HG02678 (cell line): ENCODE measurements around the gene PRKAR1B.

ENCODE experiments used
- ATAC-seq: cut with Tn5 transposase; IDR thresholded peaks from one replicate; pipeline ENCODE4 v1.9.1; 2021; ENCODE audit warnings: mild to moderate bottlenecking, moderate library complexity; ENCODE audit not compliant: unreplicated experiment

PRKAR1B gene

DNA sequence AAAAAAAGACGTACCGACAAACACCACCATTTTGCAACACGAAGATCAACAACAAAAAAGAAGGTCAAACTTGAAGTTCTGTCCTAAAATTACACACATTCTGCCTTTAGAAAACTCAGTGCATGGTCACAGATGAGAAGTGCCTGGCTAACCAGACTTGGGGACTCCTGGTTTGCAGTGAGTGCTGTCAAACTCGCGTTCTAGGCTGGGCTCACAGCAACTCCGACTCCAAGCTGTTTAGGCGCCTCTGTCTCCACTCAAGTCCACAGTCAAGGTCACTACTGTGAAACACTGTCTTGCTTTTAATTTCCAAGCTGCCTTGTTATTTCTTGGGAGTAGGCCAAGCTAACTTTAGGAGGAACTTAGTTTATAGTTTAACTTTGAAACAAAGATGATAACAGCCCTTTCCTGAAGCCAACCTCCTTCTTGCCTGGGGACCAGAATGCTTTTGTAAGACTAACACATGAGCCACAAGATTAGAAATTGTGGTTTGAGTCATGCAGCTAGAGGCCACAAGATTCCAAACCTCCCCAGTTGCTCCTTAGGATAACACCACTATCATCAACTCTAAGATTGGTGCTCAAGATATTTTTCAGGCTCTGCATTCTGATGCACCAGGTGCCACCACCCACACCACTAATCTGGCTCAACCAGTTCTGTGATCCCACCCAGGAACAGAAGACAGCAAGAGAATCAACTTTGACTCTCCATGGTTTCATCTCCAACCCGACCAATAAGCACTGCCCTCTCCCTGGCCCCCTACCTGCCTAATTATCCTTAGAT lies 1.7 kb downstream of the PRKAR1B start:
- ATAC-seq: no peak

DNA sequence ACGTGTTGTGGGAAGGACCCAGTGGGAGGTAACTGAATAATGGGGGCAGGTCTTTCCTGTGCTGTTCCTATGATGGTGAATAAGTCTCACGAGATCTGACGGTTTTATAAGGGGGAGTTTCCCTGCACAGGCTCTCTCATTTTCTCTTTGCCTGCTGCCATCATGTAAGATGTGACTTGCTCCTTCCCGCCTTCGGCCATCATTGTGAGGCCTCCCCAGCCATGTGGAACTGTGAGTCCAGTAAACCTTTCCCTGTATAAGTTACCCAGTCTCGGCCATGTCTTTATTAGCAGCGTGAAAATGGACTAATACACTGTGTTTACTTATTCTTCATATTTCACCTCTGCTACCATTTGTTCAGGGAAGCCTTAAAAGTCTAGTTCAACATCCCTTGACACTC lies 2.8 kb downstream of the PRKAR1B start:
- ATAC-seq: no peak

DNA sequence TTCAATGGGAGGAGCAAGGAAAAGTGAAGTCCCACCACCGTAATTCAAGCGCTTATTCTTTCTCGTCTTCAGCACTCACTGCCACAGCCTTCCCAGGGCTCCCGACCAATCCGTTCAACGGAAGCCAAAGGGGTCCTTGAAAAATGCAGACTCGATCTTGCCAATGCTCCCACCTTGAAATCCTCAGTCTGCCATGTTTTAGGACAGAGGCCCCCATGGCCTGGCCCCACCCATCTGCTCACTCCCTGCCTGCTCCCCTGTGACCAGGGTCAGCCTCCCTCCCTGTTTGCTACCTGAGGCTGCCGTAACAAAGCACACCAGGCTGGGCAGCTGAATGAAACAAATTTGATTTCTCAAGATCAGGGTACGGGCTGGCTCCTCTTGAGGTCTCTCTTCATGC lies 3.5 kb downstream of the PRKAR1B start:
- no peak for ATAC-seq

DNA sequence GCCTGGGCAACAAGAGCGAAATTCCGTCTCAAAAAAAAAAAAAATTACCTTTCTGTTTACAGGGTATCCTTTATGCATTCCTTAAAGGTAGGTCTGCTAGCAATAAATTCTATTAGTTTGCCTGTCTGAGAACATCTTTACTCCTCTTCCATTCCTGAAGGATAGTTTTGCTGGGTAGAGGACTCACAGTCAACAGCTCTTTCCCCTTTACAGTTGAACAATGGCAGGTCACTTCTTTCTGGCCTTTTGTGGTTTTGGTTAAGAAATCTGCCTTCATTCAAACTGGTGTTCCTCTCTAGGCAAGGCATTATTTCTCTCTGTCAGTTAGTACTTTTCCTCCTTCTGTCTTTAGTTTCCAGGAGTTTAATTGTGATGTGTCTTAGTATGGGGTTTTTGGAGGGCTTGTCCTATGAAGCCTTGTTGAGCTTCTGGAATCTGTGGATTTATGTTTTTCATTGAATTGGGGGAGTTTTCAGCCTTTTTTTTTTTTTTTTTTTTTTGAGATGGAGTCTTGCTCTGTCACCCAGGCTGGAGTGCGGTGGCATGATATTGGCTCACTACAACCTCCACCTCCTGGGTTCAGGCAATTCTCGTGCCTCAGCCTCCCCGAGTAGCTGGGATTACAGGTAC lies 5.3 kb downstream of the PRKAR1B start:
- ATAC-seq: no peak

DNA sequence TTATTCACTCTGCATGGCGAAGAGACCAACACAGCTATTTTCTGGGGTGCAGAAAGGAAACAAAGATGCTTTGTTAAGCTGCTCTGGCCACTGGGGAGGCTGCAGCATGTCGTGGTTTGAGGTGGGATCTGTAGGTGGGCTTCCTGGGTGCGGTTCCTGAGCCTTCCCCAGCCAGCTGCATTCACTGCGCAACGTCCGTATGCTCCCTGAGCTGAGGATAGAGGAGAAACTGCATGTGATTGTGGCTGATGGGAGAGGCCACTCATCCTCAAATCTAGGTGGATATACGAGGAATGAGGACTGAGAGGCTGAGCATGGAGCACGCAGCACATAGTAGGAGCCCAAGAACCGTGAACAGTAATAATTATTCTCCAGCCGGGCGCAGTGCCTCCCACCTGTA lies 10.4 kb downstream of the PRKAR1B start:
- ATAC-seq: no peak

DNA sequence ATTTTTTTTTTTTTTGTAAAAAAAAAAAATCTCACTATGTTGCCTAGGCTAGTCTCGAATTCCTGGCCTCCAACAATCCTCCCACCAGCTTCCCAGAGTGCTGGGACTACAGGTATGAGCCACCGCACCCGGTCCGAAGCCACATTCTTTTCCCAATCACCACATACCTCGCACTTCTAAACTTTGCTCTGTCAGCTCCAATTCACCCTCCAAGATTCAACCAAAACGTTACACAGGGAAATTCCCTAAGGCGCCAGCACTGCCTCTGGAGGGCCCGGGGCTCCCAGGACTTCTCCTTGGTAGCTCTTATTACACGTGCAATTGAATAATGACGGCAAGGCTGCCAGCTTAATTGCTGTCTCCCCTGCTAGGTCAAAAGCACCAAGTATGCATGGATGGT lies 10.9 kb downstream of the PRKAR1B start:
- no peak for ATAC-seq

DNA sequence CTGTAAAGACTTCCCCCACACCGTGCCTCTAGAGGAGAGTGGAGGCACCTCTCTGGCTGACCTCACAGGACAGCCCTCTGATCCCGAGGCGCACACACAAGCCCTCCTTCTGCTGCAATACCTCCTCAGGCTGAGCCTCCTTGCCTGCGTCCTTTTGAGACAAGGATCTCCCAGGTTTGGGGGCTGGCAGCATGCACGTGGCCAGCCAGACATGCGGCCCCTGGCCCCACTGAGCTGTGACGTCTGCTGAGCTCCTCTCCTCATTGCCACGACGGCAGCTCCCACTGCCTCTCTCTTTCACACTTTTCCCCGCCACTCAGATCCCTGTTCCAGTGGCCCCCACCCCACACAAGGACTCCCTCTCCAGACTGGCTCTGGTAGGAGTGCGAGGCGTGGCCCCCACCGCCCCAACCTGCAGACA lies 12.8 kb downstream of the PRKAR1B start:
- no peak for ATAC-seq

DNA sequence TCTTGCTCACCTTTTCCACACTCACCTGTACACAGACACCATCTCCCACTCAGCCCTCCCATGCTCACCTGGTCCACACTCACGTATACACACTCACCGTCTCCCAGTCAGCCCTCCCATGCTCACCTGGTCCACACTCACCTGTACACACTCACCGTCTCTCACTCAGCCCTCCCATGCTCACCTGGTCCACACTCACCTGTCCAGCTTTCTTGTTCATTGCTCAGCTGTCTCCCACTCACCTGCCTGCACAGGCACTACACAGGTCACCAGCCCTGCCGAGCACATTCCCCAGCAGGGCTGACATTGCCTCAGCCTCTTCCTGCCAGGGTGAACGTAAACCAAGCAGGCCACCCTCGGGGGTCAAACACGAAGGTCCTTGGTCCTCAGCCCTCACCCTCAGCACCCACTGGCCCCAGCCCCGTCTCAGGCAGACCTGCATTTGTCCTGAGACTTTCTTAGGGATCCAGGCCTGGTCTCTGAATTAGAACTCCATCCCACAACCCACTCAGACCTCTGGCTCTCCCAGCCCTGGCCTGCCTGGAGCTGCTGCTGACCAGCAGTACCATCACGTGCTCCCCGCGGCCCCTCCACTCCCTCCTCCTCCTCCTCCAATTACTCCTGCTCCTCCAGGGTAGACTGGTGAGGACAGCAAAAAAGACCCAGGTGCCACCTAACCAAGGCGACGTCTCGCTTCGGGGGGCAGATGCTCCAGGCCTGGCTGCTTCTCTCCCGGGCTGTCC lies 13.4 kb downstream of the PRKAR1B start:
- ATAC-seq: no peak

DNA sequence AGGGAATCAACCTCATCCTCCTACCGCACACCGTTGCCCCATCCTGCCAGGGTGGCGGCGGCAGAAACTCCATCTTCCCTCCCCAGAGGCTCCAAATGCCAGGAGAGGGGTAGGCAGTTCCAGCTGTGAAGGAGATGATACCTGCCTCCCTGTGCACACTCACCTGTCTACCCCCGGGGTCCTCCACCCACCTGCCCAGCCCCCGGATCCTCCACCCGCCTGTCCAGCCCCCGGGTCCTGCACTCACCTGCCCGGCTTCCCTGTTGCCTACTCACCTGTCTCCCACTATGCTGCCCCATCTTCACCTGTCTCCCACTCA lies 14.0 kb downstream of the PRKAR1B start:
- no peak for ATAC-seq

DNA sequence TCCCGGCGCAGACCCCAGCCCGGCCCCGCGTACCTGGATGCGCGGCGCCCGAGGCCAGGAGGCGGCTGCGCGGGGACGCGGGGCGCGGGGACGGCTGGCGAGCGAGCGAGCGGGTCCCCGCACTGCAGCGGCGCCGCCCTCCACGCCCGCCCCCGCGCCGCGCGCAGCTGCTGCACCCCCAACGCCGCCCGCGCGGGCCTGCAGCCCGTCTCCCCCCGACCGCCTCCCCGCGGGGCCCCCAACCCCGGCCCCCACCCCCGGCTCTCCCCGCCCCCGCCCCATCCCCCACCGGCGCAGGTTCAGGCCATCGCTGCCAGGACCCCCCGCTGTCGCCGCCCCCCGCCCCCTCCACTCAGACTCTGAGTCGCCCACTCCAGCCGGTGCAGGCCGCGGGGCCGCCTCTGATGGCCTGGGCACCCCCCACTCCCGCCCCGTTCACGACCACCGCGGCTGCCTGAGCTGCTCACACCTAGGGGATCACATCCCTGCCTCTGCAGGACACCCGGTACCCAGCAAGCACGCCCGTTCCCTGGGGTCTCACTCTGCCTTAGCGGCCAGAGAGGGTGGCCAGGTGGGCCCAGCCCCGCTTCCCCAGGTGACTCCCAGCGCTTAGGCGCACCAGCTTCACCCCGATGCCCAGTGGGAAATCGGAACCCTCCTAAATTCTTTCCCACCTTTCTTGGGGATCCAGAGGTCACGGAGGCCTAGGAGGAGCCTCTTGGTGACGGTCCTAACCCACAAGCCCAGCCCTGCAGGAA lies 14.5 kb downstream of the PRKAR1B start:
- ATAC-seq: no peak

DNA sequence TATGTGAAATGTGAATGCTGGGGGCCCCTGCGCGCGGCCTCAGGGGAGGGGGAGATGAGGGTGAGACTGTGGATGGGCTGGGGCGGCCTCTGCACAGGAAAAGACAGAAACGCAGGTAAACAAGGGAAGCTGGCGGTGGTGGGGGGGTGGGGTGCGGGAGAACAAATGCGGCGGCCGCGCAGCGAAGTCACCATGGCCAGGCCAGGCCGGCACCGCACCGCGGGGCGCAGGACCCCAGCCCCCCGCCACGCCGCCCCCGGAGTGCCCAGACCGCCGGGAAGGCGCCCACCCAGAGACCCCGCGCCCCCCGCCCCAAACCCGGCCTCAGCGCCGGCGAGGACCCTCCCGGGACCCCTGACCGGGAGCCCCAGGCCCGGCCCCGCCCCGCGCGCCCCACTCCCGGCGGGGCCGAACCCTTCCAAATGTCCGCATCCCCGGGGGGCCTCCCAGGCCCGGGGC lies 15.1 kb downstream of the PRKAR1B start:
- no peak for ATAC-seq

DNA sequence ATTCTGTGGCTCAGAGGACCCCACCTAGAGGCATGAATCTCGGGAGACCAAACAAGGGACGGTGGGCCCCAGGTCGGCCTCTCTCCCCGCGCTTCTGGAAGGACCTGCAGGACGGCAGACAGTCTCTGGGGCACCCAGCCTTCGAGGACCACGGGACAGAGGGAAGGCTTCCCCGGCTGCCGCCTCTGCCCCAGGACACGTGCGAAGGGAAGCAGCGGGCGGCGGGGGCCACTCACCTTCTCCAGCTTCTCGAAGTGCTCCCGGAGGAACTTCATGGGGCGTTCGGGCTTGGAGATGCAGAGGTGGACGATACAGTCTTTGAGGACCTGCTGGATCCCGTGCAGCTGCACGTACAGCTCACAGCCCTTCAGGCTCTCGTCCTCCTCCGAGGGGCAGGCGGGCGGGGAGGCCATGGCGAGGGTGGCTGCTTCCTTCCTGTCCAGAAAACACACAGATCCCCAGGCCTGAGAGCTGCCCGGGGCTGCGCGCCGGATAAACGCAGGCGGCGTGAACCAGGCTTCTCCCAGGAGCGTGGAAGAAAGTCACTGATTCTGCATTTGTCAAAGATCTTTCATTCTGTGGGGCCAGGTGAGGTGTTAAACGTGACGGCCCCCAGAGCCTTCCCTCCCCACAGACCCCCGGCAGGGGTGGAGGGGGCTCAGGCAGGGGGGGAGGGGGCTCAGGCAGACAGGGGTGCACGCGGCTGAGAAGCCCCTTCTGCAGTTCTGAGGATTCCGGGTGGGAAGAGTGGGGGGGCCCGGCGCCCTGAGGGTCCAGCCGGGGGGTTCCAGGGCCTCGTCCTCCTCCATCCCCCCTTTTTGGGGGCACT lies 15.8 kb downstream of the PRKAR1B start:
- ATAC-seq: no peak

DNA sequence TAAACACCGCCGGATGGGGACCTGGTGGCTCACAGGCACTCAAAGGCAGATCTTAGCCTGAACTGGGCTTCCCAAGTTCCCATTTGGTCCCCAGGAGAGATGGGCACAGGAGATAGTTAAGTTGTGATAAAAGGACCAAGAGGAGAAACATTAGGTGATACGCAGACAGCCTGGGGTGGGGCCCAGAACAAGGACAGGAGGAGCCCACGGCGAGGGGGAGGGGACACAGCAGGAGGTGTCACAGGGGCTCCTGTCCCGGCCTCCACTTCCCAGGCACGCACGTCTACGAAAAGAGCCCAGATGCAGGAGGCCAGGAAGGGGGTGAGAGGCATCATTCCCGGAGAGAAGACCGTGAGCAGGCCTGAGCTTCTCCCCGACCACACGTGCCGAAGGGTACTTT lies 16.9 kb downstream of the PRKAR1B start:
- no peak for ATAC-seq

DNA sequence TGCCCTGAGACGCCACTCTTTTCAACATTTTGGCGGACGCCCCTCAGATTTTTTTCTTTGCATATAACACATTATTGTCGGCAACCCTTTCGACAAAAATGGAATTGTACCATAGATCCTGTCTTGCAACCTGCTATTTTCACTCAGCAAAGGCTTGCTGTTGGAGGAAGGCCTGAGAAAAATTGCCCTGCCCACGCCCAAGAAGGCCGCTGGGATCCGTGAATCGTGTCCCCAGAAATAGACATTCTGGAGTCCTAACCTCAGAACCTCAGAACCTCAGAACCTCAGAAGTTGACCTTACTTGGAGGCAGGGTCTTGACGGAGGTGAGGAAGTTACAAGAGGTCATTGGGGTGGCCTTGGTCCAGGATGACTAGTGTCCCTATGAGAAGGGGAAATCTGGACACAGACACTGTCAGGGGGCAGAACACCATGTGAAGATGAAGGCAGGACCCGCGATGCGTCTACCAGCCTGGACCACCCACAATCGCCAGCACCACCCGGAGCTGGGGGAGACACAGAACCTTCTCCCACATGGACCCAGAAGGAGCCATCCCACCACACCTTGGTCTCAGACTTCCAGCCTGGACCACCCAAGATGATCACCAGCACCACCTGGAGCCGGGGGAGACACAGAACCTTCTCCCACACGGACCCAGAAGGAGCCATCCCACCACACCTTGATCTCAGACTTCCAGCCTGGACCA lies 19.6 kb downstream of the PRKAR1B start:
- ATAC-seq: no peak

DNA sequence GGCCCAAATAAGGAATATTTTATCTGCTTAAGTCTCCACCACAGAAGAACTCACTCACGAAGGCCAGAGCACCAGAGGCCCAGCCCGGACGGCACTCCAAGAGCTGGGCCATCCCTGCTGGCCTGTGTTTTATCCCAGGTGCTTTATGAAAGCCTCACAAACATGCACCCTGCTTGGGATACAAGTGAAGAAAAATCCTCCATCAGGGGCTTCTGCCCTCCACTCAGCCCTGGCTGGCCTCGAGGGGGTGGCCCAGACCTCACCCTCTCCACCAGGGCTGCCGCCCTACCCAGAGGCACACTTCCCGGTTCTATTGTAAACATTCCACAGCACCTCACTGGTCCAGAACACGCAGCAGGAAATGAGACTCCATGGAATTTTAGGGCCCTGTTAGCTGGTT lies 20.4 kb downstream of the PRKAR1B start:
- no peak for ATAC-seq

DNA sequence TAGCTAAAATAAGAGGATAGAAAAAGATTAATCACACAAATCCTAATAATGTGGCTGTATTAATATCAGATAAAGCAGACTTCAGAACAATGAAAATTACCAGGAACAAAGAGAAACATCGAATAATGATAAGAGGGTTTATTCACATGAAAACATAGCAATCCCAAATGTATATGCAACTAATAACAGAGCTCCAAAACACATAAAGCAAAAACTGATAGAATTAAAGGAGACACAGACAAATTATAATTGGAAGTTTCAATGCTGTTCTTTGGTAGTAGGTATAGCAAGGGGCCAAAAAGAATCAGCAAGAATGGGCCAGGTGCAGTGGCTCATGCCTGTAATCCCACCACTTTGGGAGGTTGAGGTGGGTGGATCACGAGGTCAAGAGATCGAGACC lies 24.0 kb downstream of the PRKAR1B start:
- no peak for ATAC-seq

DNA sequence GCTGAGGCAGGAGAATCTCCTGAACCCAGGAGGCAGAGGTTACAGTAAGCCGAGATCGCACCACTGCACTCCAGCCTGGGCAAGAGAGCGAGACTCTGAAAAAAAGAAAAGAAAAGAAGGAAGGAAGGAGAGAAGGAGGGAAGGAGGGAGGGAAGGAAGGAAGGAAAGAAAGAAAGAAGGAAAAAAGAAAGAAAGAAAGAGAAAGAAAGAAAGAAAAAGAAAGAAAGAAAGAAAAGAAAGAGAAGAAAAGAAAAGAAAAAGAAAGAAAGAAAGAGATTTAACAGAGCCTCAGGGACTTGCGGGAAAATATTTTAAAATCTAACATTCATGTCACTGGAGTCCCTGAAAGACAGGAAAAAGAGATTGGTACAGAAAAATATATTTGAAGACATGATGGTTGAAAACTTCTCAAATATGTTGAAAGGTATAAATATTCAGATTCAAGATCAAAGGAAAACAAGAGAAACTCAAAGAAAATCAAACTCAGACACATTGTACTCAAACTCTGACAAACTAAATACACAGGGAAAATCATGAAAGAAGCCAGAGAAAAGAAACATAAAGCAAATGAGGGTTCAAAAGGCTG lies 25.9 kb downstream of the PRKAR1B start:
- ATAC-seq: no peak

DNA sequence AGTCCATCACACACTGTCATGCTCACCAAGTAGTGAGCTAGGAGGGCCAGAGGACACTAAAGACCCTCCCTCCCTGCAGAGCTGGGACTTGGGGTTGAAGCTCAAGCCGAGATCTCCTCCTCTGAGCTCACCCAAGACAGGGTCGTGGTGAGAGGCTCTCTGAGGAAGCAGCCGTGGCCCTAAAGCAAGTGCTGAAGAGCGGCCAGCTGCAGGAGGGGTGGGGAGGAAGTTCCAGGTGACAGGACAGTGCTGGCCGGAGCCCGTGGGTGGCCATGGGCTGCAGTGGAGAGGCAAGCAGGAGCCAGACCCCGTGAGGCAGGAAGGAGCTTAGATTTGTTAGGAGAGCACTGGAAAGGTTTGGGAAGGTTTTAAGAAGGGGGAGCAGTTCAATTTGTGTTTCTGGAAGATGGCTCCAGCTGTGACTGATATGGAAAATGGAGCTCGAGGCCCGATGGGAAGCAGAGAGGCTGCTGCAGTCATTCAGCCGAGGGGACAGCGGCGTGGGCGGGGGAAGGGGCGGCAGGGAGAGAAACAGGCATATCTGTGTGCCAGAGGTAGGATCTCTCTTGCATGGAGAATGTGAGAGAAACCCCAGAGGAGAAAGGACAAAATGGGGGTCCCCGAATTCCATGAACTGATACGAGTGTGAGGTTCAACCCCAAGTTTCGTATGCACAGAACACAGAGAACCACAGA lies 27.5 kb downstream of the PRKAR1B start:
- no peak for ATAC-seq
